CD4-positive, alpha-beta memory T cell (primary cell): ENCODE results near the gene MXRA8. TPM values are rescaled to one million over a fixed set of nuclear protein-coding genes. Genes with fewer than 3 reads are reported as not detected.

ENCODE experiments used
- CTCF ChIA-PET: fragments of 350-600 bp; sonication (Branson Sonifier 250); formaldehyde crosslinking; loops from one replicate; lab custom pipeline; 2021; ENCODE audit warnings: inconsistent platforms; ENCODE audit not compliant: partially characterized antibody; lab: Charles Lee
- POLR2A ChIA-PET: fragments of 350-600 bp; sonication (Branson Sonifier 250); formaldehyde crosslinking; loops from one replicate; lab custom pipeline; 2021; ENCODE audit not compliant: partially characterized antibody; lab: Charles Lee
- DNase-seq, 5 donors: peaks; one replicate each; pipeline versions ENCODE4 v3.0.0 to v3.0.0-alpha.2; 2020 to 2022; ENCODE audit warnings: mixed read lengths in 1 of 5
- H3K27ac ChIP-seq: one replicate; pipeline ENCODE4 v1.7.0; 2013; ENCODE audit warnings: low read depth, low read length
- H3K27me3 ChIP-seq: 2 replicates; pipeline ENCODE4 v1.7.0; 2013; ENCODE audit warnings: mild to moderate bottlenecking, low read length, moderate library complexity; ENCODE audit not compliant: insufficient read depth
- H3K36me3 ChIP-seq: 2 replicates; pipeline ENCODE4 v1.7.0; 2013; ENCODE audit warnings: mild to moderate bottlenecking, low read length, moderate library complexity; ENCODE audit not compliant: insufficient read depth
- H3K4me1 ChIP-seq: 2 replicates; pipeline ENCODE4 v1.7.0; 2013; ENCODE audit warnings: mild to moderate bottlenecking, low read length, moderate library complexity; ENCODE audit not compliant: insufficient read depth
- H3K4me3 ChIP-seq, 2 donors: one replicate each; pipeline ENCODE4 v1.7.0; 2013; ENCODE audit warnings: low read length in 2 of 2, mild to moderate bottlenecking in 1 of 2
- H3K9me3 ChIP-seq, 2 donors: one replicate each; pipeline ENCODE4 v1.7.0; 2013; ENCODE audit warnings: low read length in 2 of 2, control low read depth in 1 of 2; ENCODE audit not compliant: control insufficient read depth in 1 of 2
- H3K27ac Mint-ChIP-seq, 7 donors: one replicate each; pipeline ENCODE4 v1.8.0; 2020 to 2021; ENCODE audit warnings: mixed read lengths in 7 of 7, mild to moderate bottlenecking in 6 of 7, inconsistent platforms in 3 of 7, moderate library complexity in 3 of 7
- H3K27me3 Mint-ChIP-seq, 2 donors: one replicate each; pipeline ENCODE4 v1.8.0; 2020 to 2021; ENCODE audit warnings: mixed read lengths in 2 of 2
- H3K36me3 Mint-ChIP-seq, 2 donors: one replicate each; pipeline ENCODE4 v1.8.0; 2020 to 2021; ENCODE audit warnings: mixed read lengths in 2 of 2, inconsistent platforms in 1 of 2, mild to moderate bottlenecking in 1 of 2
- H3K4me1 Mint-ChIP-seq, 4 donors: one replicate each; pipeline ENCODE4 v1.8.0; 2020 to 2021; ENCODE audit warnings: mixed read lengths in 4 of 4, mild to moderate bottlenecking in 1 of 4
- H3K4me3 Mint-ChIP-seq, 8 donors: one replicate each; pipeline ENCODE4 v1.8.0; 2020 to 2021; ENCODE audit warnings: mixed read lengths in 8 of 8, mild to moderate bottlenecking in 7 of 8, moderate library complexity in 6 of 8, inconsistent platforms in 3 of 8
- H3K9me3 Mint-ChIP-seq, 8 donors: one replicate each; pipeline ENCODE4 v1.8.0; 2020 to 2021; ENCODE audit warnings: mixed read lengths in 8 of 8, mild to moderate bottlenecking in 5 of 8, inconsistent platforms in 3 of 8, moderate library complexity in 1 of 8
- intact Hi-C: fragments of 100-400 bp; cut with micrococcal nuclease; formaldehyde crosslinking; loops from one replicate; pipeline ENCODE4 v1.15.1; 2023
- polyA plus RNA-seq, 2 donors: library from polyadenylated mRNA; unstranded; fragments of 300-500 nt; fragmentation: Illumina TruSeq; gene quantifications; one replicate each; pipeline ENCODE4 v1.2.3, GENCODE V29; 2021
- total RNA-seq, 2 experiments: library from RNA; stranded (reverse); gene quantifications; one replicate each; pipeline ENCODE4 v1.2.3, GENCODE V29; 2021

Gene MXRA8
- total and polyA plus RNA-seq, 4 experiments from 2014 or later: 0.35 to 0.57 TPM; not detected in 2

DNA sequence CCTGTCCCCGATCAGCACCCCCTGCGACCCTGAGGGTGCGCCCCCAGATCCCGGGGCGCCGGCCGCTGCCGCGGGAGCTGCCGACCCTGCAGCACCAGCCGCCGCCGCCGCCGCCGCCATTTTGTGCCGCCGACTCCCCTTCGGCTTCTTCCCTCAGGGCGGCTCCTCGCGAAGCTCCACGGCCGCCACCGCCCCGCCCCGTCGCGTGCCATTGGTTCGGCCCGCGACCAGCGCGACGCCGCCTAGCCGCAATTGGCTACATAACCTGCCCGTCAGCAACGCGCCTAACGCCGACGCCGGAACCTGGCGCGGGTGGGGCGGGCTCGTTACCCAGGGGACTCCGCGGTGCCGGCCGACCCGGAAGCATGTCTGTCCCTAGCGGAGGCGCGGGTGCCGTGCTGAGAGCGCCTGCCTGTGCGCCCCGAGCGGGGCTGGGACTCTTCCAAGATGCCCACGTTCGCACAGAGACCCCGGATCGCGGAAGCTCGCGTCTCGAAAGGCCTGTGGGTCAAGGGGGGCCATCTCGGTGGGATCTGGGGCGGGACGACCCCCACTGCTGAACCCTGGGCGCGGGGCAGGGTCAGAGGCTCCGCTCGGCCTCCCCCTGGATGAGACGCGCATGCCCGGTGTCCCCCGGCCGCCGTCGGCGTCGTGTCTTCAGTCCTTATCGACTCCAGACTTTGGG, 41.0 kb upstream of the MXRA8 start, which contains the start of gene CCNL2:
TSS of gene CCNL2 (minus strand) at position 149 of the 685 bp plus-strand sequence. CDS start at position 120, 29 bp downstream.
- Mint-ChIP-seq H3K36me3 (peaks cover 33 to 62% of the 10 kb centered on the region in 2 donors), H3K9me3 (peaks cover 0 to 3% (median 0%) of the 10 kb centered on the region in 8 donors), H3K27ac (peak within 1 kb of the TSS; percentile 89 to 96 (median 94)), H3K4me3 (peak within 1 kb of the TSS; percentile 89 to 94 (median 92)), H3K4me1 (peaks cover 17 to 63% (median 41%) of the 10 kb centered on the region in 4 donors), H3K27me3 (no peaks in the 10 kb centered on the region)
- Histone ChIP-seq H3K4me3 (peak within 1 kb of the TSS; percentile 92), H3K36me3 (peaks cover 49% of the 10 kb centered on the region), H3K9me3 (no peaks in the 10 kb centered on the region), H3K27ac (peak within 1 kb of the TSS; percentile 85), H3K27me3 (no peaks in the 10 kb centered on the region), H3K4me1 (peaks cover 36% of the 10 kb centered on the region)
- peak; percentile 98 to 99 (median 99) for DNase-seq
- CTCF ChIA-PET: interaction anchor here (1.0 to 1.5 kb wide), 5 partner anchors 8 to 29 kb away, joined by 3 to 11 read pairs (median 4); partner anchors contain the start of genes AURKAIP1 and MRPL20
- intact Hi-C loops: loop anchor here (1.0 kb wide), 3 partner anchors 8 to 283 kb away; partner anchors contain the start of genes AURKAIP1, C1orf159 and MRPL20
- POLR2A ChIA-PET: interaction anchor here (0.5 to 7.1 kb wide), 21 partner anchors 8 to 381 kb away, joined by 3 to 149 read pairs (median 3); partner anchors contain the start of genes AURKAIP1, B3GALT6, C1orf159 and MIB2

DNA sequence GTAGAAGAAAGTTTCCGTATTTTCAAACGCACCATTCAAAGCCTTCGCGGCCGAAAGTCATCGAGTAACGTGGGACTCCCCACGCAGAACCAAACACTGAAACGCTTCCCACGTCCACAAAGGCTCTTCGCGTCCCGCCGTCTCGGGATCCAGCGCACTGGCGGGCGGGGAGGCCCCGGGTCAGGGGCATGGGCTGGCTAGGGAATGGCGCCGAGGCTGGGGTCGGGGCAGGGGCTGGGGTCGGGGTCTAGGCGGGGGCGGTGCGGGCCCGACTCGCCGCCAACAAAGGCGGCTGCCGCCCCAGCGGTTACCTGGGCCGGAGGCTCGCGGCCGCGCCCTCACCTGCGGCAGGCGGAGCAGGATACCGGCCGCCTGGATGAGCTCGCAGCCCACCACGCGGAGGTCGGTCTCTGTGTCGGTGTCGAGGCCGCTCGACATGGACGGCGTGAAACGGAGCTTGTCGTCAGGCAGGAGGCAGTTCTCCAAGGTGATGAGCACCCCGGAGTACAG, 40.4 kb upstream of the MXRA8 start:
- Mint-ChIP-seq H3K4me1 (peaks cover 17 to 66% (median 41%) of the 10 kb centered on the region in 4 donors), H3K4me3 (peak overlapping the region; percentile 87 to 94 (median 91)), H3K9me3 (peaks cover 0 to 3% (median 0%) of the 10 kb centered on the region in 8 donors), H3K36me3 (peaks cover 36 to 66% of the 10 kb centered on the region in 2 donors), H3K27ac (peak overlapping the region; percentile 87 to 96 (median 90)), H3K27me3 (no peaks in the 10 kb centered on the region)
- no peak for DNase-seq
- Histone ChIP-seq H3K27ac (peak overlapping the region; percentile 85), H3K4me3 (peak overlapping the region; percentile 50 to 81), H3K36me3 (peaks cover 52% of the 10 kb centered on the region), H3K27me3 (no peaks in the 10 kb centered on the region), H3K9me3 (no peaks in the 10 kb centered on the region), H3K4me1 (peaks cover 36% of the 10 kb centered on the region)
- POLR2A ChIA-PET: interaction anchor here (0.6 to 7.1 kb wide), 16 partner anchors 7 to 381 kb away, joined by 3 to 149 read pairs (median 4); partner anchors contain the start of genes AURKAIP1, B3GALT6, C1orf159 and MIB2
- CTCF ChIA-PET: interaction anchor here (1.0 to 1.5 kb wide), 4 partner anchors 9 to 27 kb away, joined by 3 to 11 read pairs (median 5); partner anchors contain the start of genes AURKAIP1 and MRPL20
- intact Hi-C loops: loop anchor here (1.0 kb wide), 3 partner anchors 9 to 282 kb away; partner anchors contain the start of genes AURKAIP1, C1orf159 and MRPL20

DNA sequence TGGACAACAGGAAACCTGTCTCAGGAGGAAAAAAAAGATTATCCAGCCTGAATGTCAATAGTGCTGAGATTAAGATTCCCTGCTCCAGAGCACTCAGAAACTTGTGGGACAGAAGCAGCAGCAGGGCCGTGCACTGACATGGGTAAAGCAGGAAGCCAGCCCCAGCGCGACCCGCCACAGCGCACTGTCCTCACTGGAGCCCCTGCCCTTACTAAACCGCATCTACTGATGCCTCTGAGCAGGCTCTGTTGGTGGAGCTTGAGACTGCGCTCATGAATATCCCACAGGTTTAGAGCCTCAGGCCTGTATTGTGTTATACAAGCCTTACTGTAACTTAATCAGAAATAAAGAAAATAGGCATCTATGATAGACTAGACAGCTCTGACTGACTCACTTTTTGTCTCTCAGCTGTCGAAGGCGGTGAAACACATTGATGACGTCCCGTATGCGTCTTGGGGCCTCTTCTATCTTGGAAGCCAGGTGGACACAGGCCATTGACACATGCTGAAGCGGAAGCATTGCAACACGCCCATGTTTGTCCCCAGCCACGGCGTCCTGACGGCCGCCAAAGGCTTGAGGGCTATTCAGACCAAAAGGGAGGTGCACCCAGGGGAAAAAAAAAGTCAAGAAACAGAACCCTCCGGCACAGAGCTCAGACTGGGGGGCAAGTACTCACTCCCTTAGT, 39.6 kb upstream of the MXRA8 start:
- Mint-ChIP-seq H3K9me3 (peaks cover 0 to 3% (median 0%) of the 10 kb centered on the region in 8 donors), H3K27me3 (no peaks in the 10 kb centered on the region), H3K4me3 (peak overlapping the region; percentile 87 to 94 (median 90)), H3K36me3 (peaks cover 35 to 66% of the 10 kb centered on the region in 2 donors), H3K27ac (peak overlapping the region; percentile 87 to 96 (median 90)), H3K4me1 (peaks cover 15 to 65% (median 37%) of the 10 kb centered on the region in 4 donors)
- POLR2A ChIA-PET: interaction anchor here (1.3 to 7.1 kb wide), 4 partner anchors 8 to 77 kb away, joined by 3 to 149 read pairs (median 30); partner anchors contain the start of genes AURKAIP1 and MRPL20
- intact Hi-C loops: no loop called here
- peaks cover 38% of the 10 kb centered on the region for H3K4me1 ChIP-seq
- no peak for DNase-seq
- no peaks in the 10 kb centered on the region for H3K9me3 ChIP-seq
- no peaks in the 10 kb centered on the region for H3K27me3 ChIP-seq
- CTCF ChIA-PET: interaction anchor here (0.6 kb wide), 1 partner anchor 46 kb away, joined by 3 read pairs; no protein-coding TSS in a partner anchor
- peak overlapping the region; percentile 85 for H3K27ac ChIP-seq
- peak overlapping the region; percentile 50 to 81 for H3K4me3 ChIP-seq
- H3K36me3 ChIP-seq: peaks cover 55% of the 10 kb centered on the region

DNA sequence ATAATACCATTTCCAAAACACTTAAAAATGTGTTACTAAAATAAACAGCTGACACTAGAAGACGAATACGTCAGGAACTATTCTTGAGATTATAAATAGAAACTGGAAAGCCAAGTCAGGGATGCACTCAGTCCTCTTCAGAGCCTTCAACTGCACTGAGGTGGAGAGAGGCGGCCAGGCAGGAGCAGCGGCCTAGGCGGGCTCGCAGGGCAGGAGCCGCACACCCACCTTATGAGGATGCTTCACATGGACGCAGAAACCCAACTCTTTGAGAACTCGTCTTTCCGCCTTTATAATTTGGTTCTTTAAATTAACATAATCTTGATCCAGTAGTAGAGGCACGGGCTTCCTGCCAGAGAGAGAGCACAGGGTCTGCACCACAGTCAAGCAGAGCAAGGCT, 36.8 kb upstream of the MXRA8 start:
- Mint-ChIP-seq H3K4me1 (peaks cover 12 to 44% (median 27%) of the 10 kb centered on the region in 4 donors), H3K4me3 (peak overlapping the region in 6 of 8 donors; percentile 2 to 74 (median 30)), H3K9me3 (peaks cover 0 to 3% (median 0%) of the 10 kb centered on the region in 8 donors), H3K36me3 (peaks cover 39 to 74% of the 10 kb centered on the region in 2 donors), H3K27ac (peak overlapping the region in 4 of 7 donors; percentile 16 to 70 (median 54)), H3K27me3 (no peaks in the 10 kb centered on the region)
- Histone ChIP-seq H3K4me1 (peaks cover 25% of the 10 kb centered on the region), H3K9me3 (no peaks in the 10 kb centered on the region), H3K27me3 (no peaks in the 10 kb centered on the region), H3K27ac (no peak overlapping the region), H3K4me3 (no peak overlapping the region), H3K36me3 (peaks cover 63% of the 10 kb centered on the region)
- POLR2A ChIA-PET: interaction anchor here (0.6 to 0.7 kb wide), 2 partner anchors 12 to 24 kb away, joined by 3 to 4 read pairs; partner anchors contain the start of gene MRPL20
- no peak for DNase-seq
- CTCF ChIA-PET: no interaction called here
- intact Hi-C loops: no loop called here

DNA sequence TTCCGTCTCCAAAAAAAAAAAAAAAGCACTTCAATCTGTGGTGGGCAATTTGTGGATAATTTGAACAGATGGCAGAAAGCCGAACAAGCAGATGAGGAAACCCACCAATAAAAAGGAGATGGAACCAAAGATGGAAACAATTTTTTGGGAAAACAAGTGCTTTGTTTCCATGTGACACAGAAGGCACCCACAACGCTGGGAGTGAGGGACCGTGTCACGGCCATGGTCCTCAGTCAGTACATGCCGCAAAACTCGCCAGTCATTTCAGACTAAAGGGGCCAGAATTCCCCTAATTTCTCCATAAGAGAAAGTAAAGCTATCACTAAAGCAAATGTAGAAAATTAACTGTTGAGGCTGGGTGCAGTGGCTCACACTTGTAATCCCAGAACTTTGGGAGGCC, 35.8 kb upstream of the MXRA8 start:
- Histone ChIP-seq H3K27ac (no peak overlapping the region), H3K9me3 (no peaks in the 10 kb centered on the region), H3K36me3 (peaks cover 72% of the 10 kb centered on the region), H3K27me3 (no peaks in the 10 kb centered on the region), H3K4me3 (no peak overlapping the region), H3K4me1 (peaks cover 21% of the 10 kb centered on the region)
- CTCF ChIA-PET: no interaction called here
- DNase-seq: no peak
- POLR2A ChIA-PET: no interaction called here
- Mint-ChIP-seq H3K27ac (no peak overlapping the region), H3K4me1 (peaks cover 12 to 36% (median 22%) of the 10 kb centered on the region in 4 donors), H3K27me3 (no peaks in the 10 kb centered on the region), H3K9me3 (no peaks in the 10 kb centered on the region), H3K4me3 (no peak overlapping the region), H3K36me3 (peaks cover 44 to 72% of the 10 kb centered on the region in 2 donors)
- intact Hi-C loops: no loop called here

DNA sequence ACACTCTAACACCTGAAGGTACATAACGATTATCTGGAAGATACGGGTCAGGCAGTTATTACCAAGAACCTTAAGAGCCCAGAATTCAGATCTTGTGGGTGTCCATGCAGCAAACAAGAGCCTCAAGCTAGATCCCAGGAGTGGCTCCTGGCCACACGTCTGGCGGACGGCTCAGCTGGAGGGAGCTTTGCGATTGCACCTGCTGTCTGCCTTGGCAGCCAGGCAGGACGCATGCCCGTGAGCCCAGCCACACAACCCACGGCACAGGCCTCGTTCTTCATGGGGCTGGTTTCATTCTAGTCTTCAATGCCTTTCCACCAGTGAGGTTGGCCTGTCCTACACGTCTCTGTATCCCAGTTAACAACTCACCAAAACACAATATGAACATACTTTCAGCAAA, 35.1 kb upstream of the MXRA8 start:
- Histone ChIP-seq H3K36me3 (peaks cover 77% of the 10 kb centered on the region), H3K27ac (no peak overlapping the region), H3K9me3 (no peaks in the 10 kb centered on the region), H3K27me3 (no peaks in the 10 kb centered on the region), H3K4me1 (peaks cover 19% of the 10 kb centered on the region), H3K4me3 (no peak overlapping the region)
- H3K4me3 Mint-ChIP-seq: no peak overlapping the region
- ChIA-PET CTCF (no interaction called here), POLR2A (no interaction called here)
- H3K27ac Mint-ChIP-seq: peak overlapping the region in 2 of 7 donors; percentile 32 to 62
- peaks cover 12 to 35% (median 21%) of the 10 kb centered on the region in 4 donors for H3K4me1 Mint-ChIP-seq
- H3K27me3 Mint-ChIP-seq: no peaks in the 10 kb centered on the region
- intact Hi-C loops: no loop called here
- H3K36me3 Mint-ChIP-seq: peaks cover 44 to 72% of the 10 kb centered on the region in 2 donors
- H3K9me3 Mint-ChIP-seq: no peaks in the 10 kb centered on the region
- no peak for DNase-seq
